ENCODE data around the gene KANSL1. TPM values are rescaled to one million over a fixed set of nuclear protein-coding genes. Genes with fewer than 3 reads are reported as not detected.

Gene KANSL1
- polyA plus RNA-seq, 1 experiment: 14.1 TPM

- no peak for TF ChIP-seq CTCF (IDR thresholded peaks at IDR 0.05; ENCODE audit: insufficient read depth, low read depth, low read length)
- CTCF ChIA-PET: no interaction called here
- no peak for DNase-seq (ENCODE audit: low read depth)
- no peak overlapping the region for H3K4me3 ChIP-seq (ENCODE audit: low read depth, low read length)
- no peaks in the 10 kb centered on the region for H3K36me3 ChIP-seq (ENCODE audit: control insufficient read depth, insufficient read depth, low read length)
- POLR2A ChIA-PET: no interaction called here
- H3K27me3 ChIP-seq (ENCODE audit: control insufficient read depth, insufficient read depth, low read length): no peaks in the 10 kb centered on the region; the same call in none of the 2 replicates
These were observed 210.2 kb downstream of the KANSL1 start for GRCh38 chr17:45982791-45983613.

GRCh38 chr17:45981306-45981705 is 211.9 kb downstream of the KANSL1 start:
- no peak for DNase-seq (ENCODE audit: low read depth)
- no peaks in the 10 kb centered on the region; the same call in none of the 2 replicates for H3K27me3 ChIP-seq (ENCODE audit: control insufficient read depth, insufficient read depth, low read length)
- ChIA-PET POLR2A (no interaction called here), CTCF (no interaction called here)
- H3K36me3 ChIP-seq (ENCODE audit: control insufficient read depth, insufficient read depth, low read length): no peaks in the 10 kb centered on the region
- H3K4me3 ChIP-seq (ENCODE audit: low read depth, low read length): no peak overlapping the region
- TF ChIP-seq CTCF (IDR thresholded peaks at IDR 0.05; ENCODE audit: insufficient read depth, low read depth, low read length): no peak

- Histone ChIP-seq H3K27me3 (ENCODE audit: control insufficient read depth, insufficient read depth, low read length) (no peaks in the 10 kb centered on the region; the same call in none of the 2 replicates), H3K36me3 (ENCODE audit: control insufficient read depth, insufficient read depth, low read length) (no peaks in the 10 kb centered on the region), H3K4me3 (ENCODE audit: low read depth, low read length) (no peak overlapping the region)
- no peak for TF ChIP-seq CTCF (IDR thresholded peaks at IDR 0.05; ENCODE audit: insufficient read depth, low read depth, low read length)
- ChIA-PET POLR2A (no interaction called here), CTCF (no interaction called here)
- no peak for DNase-seq (ENCODE audit: low read depth)
These were observed 212.4 kb downstream of the KANSL1 start for GRCh38 chr17:45980855-45981254.

Small RNA genes within 50 kb of the gene (small RNA-seq; reads per million reads assigned to genes)
- not detected for gene RF00019 (ENCODE audit: insufficient read length, low read depth, low replicate concordance)

Other genes with a start within 250 kb of the KANSL1 start
- not detected in 2 replicates for gene STH, start 194.2 kb downstream of the KANSL1 start, polyA plus RNA-seq (2011; rRNA removed)
- gene LRRC37A, start 101.7 kb upstream of the KANSL1 start, polyA plus RNA-seq (2011; rRNA removed): 3.0 and 3.2 TPM in 2 replicates
- gene ARL17B, start 168.3 kb upstream of the KANSL1 start, polyA plus RNA-seq (2011; rRNA removed): 7.1 and 7.3 TPM in 2 replicates

All from BJ (cell line).